DND-41 (cell line): ENCODE measurements around the gene CACNA2D3.

Source experiments
- CTCF ChIP-seq: IDR thresholded peaks from 2 replicates; pipeline ENCODE4 v1.5.1; 2012; ENCODE audit warnings: borderline replicate concordance, low read length, moderate library complexity, mild to moderate bottlenecking; ENCODE audit not compliant: poor library complexity, severe bottlenecking; ENCODE audit errors: extremely low read depth
- EZH2 ChIP-seq: IDR thresholded peaks from 3 replicates; pipeline ENCODE4 v1.6.1; 2012; ENCODE audit warnings: borderline replicate concordance, low read depth, mild to moderate bottlenecking, moderate library complexity, low read length, inconsistent platforms; ENCODE audit not compliant: severe bottlenecking

DNA sequence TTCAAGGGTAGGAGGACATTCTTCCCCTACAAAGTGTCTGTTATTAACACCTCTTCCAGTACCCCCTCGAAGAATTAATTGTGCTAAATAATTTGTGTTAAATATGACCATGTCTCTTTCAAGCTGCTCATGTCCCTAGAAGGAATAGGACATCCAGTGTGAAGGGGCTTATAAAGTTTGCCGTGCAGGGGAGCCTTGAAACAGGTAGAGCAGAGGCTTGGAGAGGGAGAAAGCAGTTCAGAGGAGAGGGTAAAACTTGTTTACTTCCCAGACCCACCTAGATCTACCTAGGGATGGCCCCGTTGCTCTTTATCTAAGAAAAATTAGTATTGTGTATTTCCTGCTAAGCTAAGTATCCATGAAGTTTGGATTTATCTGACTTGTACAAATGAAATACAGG lies 114.8 kb downstream of the CACNA2D3 start:
- TF ChIP-seq CTCF, result no peak
- no peak for TF ChIP-seq EZH2
